SK-N-SH (cell line): ENCODE data around the gene TSPAN31. TPM values are rescaled to one million over a fixed set of nuclear protein-coding genes. Genes with fewer than 3 reads are reported as not detected.

Experiments
- CTCF ChIA-PET: fragments of 300-600, 350-600 bp; formaldehyde crosslinking; extraction: SDS; loops from one replicate; lab custom pipeline; 2021; lab: Yijun Ruan, JAX
- POLR2A ChIA-PET: fragments of 350-600 bp; sonication (Branson Sonifier 250); formaldehyde crosslinking; extraction: SDS; loops from one replicate; lab custom pipeline; 2020; ENCODE audit warnings: antibody characterized with exemption, inconsistent platforms; lab: Yijun Ruan, JAX
- DNase-seq: peaks from one replicate; pipeline ENCODE4 v3.0.0; 2012
- H2AFZ ChIP-seq: fragments of 200-600 bp; sonication (generic); 2 replicates; pipeline ENCODE4 v1.8.1; 2016; ENCODE audit warnings: antibody characterized with exemption, mild to moderate bottlenecking, low read depth
- H3F3A ChIP-seq: fragments of 200-600 bp; sonication (generic); replicated peaks from 2 replicates; pipeline ENCODE3; 2016; ENCODE audit warnings: antibody characterized with exemption, mild to moderate bottlenecking; ENCODE audit not compliant: insufficient read depth
- H3K27ac ChIP-seq, 2 experiments: fragments of 200-500 bp in 1 of 2; fragments of 200-600 bp in 1 of 2; sonication (Bioruptor generic) in 1 of 2; sonication (generic), shearing (Covaris generic) in 1 of 2; 2 replicates each; pipeline versions ENCODE4 v1.5.1 to v1.6.1; 2014 to 2016; ENCODE audit warnings: low read depth in 2 of 2, inconsistent platforms in 1 of 2, low read length in 1 of 2, mild to moderate bottlenecking in 1 of 2, mixed read lengths in 1 of 2
- H3K27me3 ChIP-seq: fragments of 200-600 bp; sonication (generic), shearing (Covaris generic); 2 replicates; pipeline ENCODE4 v1.6.1; 2016; ENCODE audit warnings: mixed run types; ENCODE audit not compliant: insufficient read depth
- H3K36me3 ChIP-seq, 2 experiments: fragments of 200-500 bp in 1 of 2; fragments of 200-600 bp in 1 of 2; sonication (Bioruptor generic) in 1 of 2; sonication (generic) in 1 of 2; replicated peaks in 1 of 2; 2 replicates each; pipeline versions ENCODE3 to v1.5.1; 2014 to 2016; ENCODE audit warnings: low read length in 1 of 2, mild to moderate bottlenecking in 1 of 2; ENCODE audit not compliant: insufficient read depth in 2 of 2, control insufficient read depth in 1 of 2
- H3K4me1 ChIP-seq, 2 experiments: fragments of 200-500 bp in 1 of 2; fragments of 200-600 bp in 1 of 2; sonication (Bioruptor generic) in 1 of 2; sonication (generic), shearing (Covaris generic) in 1 of 2; 2 replicates each; pipeline versions ENCODE4 v1.5.1 to v1.6.1; 2014 to 2016; ENCODE audit warnings: low read depth in 1 of 2, low read length in 1 of 2, mixed run types in 1 of 2; ENCODE audit not compliant: insufficient read depth in 2 of 2, control insufficient read depth in 1 of 2
- H3K4me2 ChIP-seq: fragments of 200-600 bp; sonication (generic), shearing (Covaris generic); 2 replicates; pipeline ENCODE4 v1.6.1; 2017; ENCODE audit warnings: mixed run types
- H3K4me3 ChIP-seq, 2 experiments: fragments of 200-500 bp in 1 of 2; fragments of 200-600 bp in 1 of 2; sonication (Bioruptor generic) in 1 of 2; sonication (generic), shearing (Covaris generic) in 1 of 2; 2 replicates each; pipeline versions ENCODE4 v1.5.1 to v1.8.1; 2014 to 2016; ENCODE audit warnings: low read depth in 2 of 2, inconsistent platforms in 1 of 2, low read length in 1 of 2, mild to moderate bottlenecking in 1 of 2, mixed read lengths in 1 of 2, moderate library complexity in 1 of 2
- H3K79me2 ChIP-seq: fragments of 200-600 bp; sonication (generic); 2 replicates; pipeline ENCODE4 v1.8.1; 2017; ENCODE audit warnings: mild to moderate bottlenecking; ENCODE audit not compliant: insufficient read depth
- H3K9ac ChIP-seq: fragments of 200-600 bp; sonication (generic); 2 replicates; pipeline ENCODE4 v1.6.1; 2017; ENCODE audit warnings: mixed run types
- H3K9me2 ChIP-seq: fragments of 200-600 bp; sonication (generic); 2 replicates; pipeline ENCODE4 v1.6.1; 2017; ENCODE audit warnings: mixed run types
- H3K9me3 ChIP-seq: fragments of 200-600 bp; sonication (generic); 2 replicates; pipeline ENCODE4 v1.6.1; 2017; ENCODE audit warnings: mixed run types, mild to moderate bottlenecking, moderate library complexity
- H4K20me1 ChIP-seq: fragments of 200-600 bp; sonication (generic); 2 replicates; pipeline ENCODE4 v1.6.1; 2017; ENCODE audit warnings: mild to moderate bottlenecking, mixed run types; ENCODE audit not compliant: insufficient read depth
- EZH2phosphoT487 ChIP-seq: fragments of 200-600 bp; sonication (generic); IDR thresholded peaks from 2 replicates; pipeline ENCODE4 v1.6.1; 2017; ENCODE audit warnings: low read depth, mixed run types, mild to moderate bottlenecking, antibody characterized with exemption, moderate library complexity, borderline replicate concordance
- FOXJ3 ChIP-seq: sonication (generic); formaldehyde crosslinking; IDR thresholded peaks from 2 replicates; pipeline ENCODE4 v1.5.1; 2020; ENCODE audit warnings: mild to moderate bottlenecking, missing genetic modification reagents
- FOXM1 ChIP-seq: IDR thresholded peaks from 2 replicates; pipeline ENCODE4 v1.4.0; 2012; ENCODE audit warnings: low read depth, mild to moderate bottlenecking
- GATA2 ChIP-seq: sonication (generic); formaldehyde crosslinking; IDR thresholded peaks from 2 replicates; pipeline ENCODE4 v1.5.0; 2020; ENCODE audit warnings: mild to moderate bottlenecking, missing genetic modification reagents
- MXI1 ChIP-seq: IDR thresholded peaks from 2 replicates; pipeline ENCODE4 v1.6.1; 2012; ENCODE audit warnings: mild to moderate bottlenecking, low read depth, low read length, improper control_type of control experiment
- POLR2AphosphoS5 ChIP-seq: IDR thresholded peaks from 2 replicates; pipeline ENCODE4 v1.6.1; 2012; ENCODE audit warnings: low read depth, low read length
- RAD21 ChIP-seq: IDR thresholded peaks from 2 replicates; pipeline ENCODE4 v1.6.1; 2012; ENCODE audit warnings: mild to moderate bottlenecking, low read length
- YY1 ChIP-seq: IDR thresholded peaks from 2 replicates; pipeline ENCODE4 v1.4.0; 2012; ENCODE audit warnings: low read depth, mild to moderate bottlenecking
- WGBS: methylation state at CpG from one replicate; pipeline ENCODE4 v1.1.6; 2017; ENCODE audit warnings: low lambda C conversion rate; 5-methylcytosine and 5-hydroxymethylcytosine counted together
- polyA plus RNA-seq, 3 experiments: library from polyadenylated mRNA; depleted of rRNA; stranded (reverse); fragments of >200 nt; gene quantifications; 2 replicates each; pipeline ENCODE4 v1.2.3, GENCODE V29; 2012
- TF ChIP-seq, protein P1 (sequence below): fragments of 150-350 bp; IDR thresholded peaks from 2 replicates; pipeline ENCODE4 v1.6.1; 2016; ENCODE audit warnings: mild to moderate bottlenecking, low read depth, low read length
- TF ChIP-seq, protein P2 (sequence below): IDR thresholded peaks from 2 replicates; pipeline ENCODE4 v1.6.1; 2012; ENCODE audit warnings: mild to moderate bottlenecking, low read depth, low read length, moderate library complexity

The TSPAN31 gene
- polyA plus RNA-seq, 1 of the 3 experiments (the other 2 are of a cell fraction) = 36.8 TPM

DNA sequence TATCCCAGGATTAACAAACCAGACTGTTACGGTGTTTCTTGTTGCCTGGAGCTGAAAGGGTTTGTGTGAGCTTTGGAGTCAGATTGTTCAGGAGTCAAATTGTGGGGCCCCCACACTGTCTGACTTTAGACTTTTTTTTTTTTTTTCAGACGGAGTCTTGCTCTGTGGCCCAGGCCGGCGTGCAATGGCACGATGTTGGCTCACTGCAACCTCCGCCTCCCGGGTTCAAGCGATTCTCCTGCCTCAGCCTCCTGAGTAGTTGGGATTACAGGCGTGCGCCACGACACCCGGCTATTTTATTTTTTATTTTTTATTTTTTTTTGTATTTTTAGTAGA is 38.6 kb downstream of the TSPAN31 start:
- Histone ChIP-seq H3K4me1 (peaks cover 0 to 5% of the 10 kb centered on the region in 2 experiments; a peak in 1 of 4 replicates), H3K4me3 (peak overlapping the region; percentile 82 to 93), H3K9ac (peak overlapping the region; percentile 74), H2AFZ (no peak overlapping the region), H3K9me3 (no peaks in the 10 kb centered on the region), H4K20me1 (no peaks in the 10 kb centered on the region), H3K27me3 (no peaks in the 10 kb centered on the region), H3K4me2 (peak overlapping the region; percentile 92), H3F3A (peaks cover 18% of the 10 kb centered on the region), H3K27ac (no peak overlapping the region), H3K9me2 (no peaks in the 10 kb centered on the region), H3K36me3 (peaks cover 24 to 37% of the 10 kb centered on the region in 2 experiments), H3K79me2 (peaks cover 36% of the 10 kb centered on the region)
- CTCF ChIA-PET = interaction anchor here (0.6 to 2.0 kb wide), 20 partner anchors 9 to 1361 kb away, joined by 3 to 17 read pairs (median 4); partner anchors contain the start of gene CDK4
- 56% methylated on average over 12 of the region's 12 CpGs for WGBS
- TF ChIP-seq GATA2 (CRISPR knock-in tag) = no peak
- TF ChIP-seq, protein P1, sequence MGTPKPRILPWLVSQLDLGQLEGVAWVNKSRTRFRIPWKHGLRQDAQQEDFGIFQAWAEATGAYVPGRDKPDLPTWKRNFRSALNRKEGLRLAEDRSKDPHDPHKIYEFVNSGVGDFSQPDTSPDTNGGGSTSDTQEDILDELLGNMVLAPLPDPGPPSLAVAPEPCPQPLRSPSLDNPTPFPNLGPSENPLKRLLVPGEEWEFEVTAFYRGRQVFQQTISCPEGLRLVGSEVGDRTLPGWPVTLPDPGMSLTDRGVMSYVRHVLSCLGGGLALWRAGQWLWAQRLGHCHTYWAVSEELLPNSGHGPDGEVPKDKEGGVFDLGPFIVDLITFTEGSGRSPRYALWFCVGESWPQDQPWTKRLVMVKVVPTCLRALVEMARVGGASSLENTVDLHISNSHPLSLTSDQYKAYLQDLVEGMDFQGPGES = no peak
- no peak for DNase-seq
- POLR2A ChIA-PET = no interaction called here

DNA sequence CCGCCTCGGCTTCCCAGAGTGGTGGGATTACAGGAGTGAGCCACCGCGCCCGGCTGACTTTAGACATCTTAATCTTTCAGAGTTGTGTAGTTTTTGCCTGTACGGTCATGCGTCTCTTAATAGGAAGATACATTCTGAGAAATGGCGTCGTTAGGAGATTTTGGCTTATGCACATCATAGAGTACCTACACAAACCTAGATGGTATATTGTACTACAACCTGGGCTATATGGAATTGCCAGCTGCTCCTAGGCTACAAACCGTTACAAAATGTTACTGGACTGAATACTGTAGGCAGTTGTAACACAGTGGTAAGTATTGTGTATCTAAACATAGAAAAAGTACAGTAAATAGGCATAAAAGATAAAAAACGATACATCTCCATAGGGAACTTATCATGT is 39.0 kb downstream of the TSPAN31 start:
- peaks cover 36% of the 10 kb centered on the region for H3K79me2 ChIP-seq
- H3K9me2 ChIP-seq = no peaks in the 10 kb centered on the region
- peaks cover 24 to 41% of the 10 kb centered on the region in 2 experiments for H3K36me3 ChIP-seq
- no peak for DNase-seq
- H3K27ac ChIP-seq = no peak overlapping the region
- H3K4me2 ChIP-seq = peak overlapping the region; percentile 92; the same call in 1 of the 2 replicates
- H3K4me1 ChIP-seq = peaks cover 0 to 5% of the 10 kb centered on the region in 2 experiments; a peak in 1 of 4 replicates
- CTCF ChIA-PET = interaction anchor here (0.6 to 2.0 kb wide), 7 partner anchors 19 to 122 kb away, joined by 3 to 9 read pairs (median 5); no protein-coding TSS in a partner anchor
- H3K4me3 ChIP-seq = no peak overlapping the region
- H4K20me1 ChIP-seq = no peaks in the 10 kb centered on the region
- TF ChIP-seq, protein P1 = no peak
- TF ChIP-seq YY1 (no peak), FOXM1 (no peak), MXI1 (no peak), EZH2phosphoT487 (no peak), FOXJ3 (CRISPR knock-in tag) (no peak), RAD21 (no peak), POLR2AphosphoS5 (no peak)
- TF ChIP-seq, protein P2, sequence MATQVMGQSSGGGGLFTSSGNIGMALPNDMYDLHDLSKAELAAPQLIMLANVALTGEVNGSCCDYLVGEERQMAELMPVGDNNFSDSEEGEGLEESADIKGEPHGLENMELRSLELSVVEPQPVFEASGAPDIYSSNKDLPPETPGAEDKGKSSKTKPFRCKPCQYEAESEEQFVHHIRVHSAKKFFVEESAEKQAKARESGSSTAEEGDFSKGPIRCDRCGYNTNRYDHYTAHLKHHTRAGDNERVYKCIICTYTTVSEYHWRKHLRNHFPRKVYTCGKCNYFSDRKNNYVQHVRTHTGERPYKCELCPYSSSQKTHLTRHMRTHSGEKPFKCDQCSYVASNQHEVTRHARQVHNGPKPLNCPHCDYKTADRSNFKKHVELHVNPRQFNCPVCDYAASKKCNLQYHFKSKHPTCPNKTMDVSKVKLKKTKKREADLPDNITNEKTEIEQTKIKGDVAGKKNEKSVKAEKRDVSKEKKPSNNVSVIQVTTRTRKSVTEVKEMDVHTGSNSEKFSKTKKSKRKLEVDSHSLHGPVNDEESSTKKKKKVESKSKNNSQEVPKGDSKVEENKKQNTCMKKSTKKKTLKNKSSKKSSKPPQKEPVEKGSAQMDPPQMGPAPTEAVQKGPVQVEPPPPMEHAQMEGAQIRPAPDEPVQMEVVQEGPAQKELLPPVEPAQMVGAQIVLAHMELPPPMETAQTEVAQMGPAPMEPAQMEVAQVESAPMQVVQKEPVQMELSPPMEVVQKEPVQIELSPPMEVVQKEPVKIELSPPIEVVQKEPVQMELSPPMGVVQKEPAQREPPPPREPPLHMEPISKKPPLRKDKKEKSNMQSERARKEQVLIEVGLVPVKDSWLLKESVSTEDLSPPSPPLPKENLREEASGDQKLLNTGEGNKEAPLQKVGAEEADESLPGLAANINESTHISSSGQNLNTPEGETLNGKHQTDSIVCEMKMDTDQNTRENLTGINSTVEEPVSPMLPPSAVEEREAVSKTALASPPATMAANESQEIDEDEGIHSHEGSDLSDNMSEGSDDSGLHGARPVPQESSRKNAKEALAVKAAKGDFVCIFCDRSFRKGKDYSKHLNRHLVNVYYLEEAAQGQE = no peak
- 76% methylated on average over 11 of the region's 11 CpGs for WGBS
- no peaks in the 10 kb centered on the region for H3K9me3 ChIP-seq
- peaks cover 18% of the 10 kb centered on the region for H3F3A ChIP-seq
- H3K27me3 ChIP-seq = no peaks in the 10 kb centered on the region
- H2AFZ ChIP-seq = no peak overlapping the region
- no peak overlapping the region for H3K9ac ChIP-seq
- POLR2A ChIA-PET = no interaction called here
